Measurements from ENCODE around the gene TTC9.
A peak's percentile ranks its signal among the peaks of the same experiment; 100 is the strongest.

The TTC9 gene

GRCh38 chr14:70641548-70642302 lies at the start of gene TTC9:
TSS of gene TTC9 (plus strand) at chr14:70641916. CDS start at chr14:70642130, 214 bp downstream.
- no peak for DNase-seq

- no peak for DNase-seq
Measured at GRCh38 chr14:70594461-70594860, 47.3 kb upstream of the TTC9 start.

GRCh38 chr14:70595443-70596185 lies 46.1 kb upstream of the TTC9 start:
- no peak for DNase-seq

- DNase-seq, result no peak
Measured at GRCh38 chr14:70597731-70598130, 44.0 kb upstream of the TTC9 start.

GRCh38 chr14:70599345-70599744 lies 42.4 kb upstream of the TTC9 start:
- no peak for DNase-seq

- peak; percentile 92 for DNase-seq
Measured at GRCh38 chr14:70600382-70601157, 41.1 kb upstream of the TTC9 start, which contains the start of gene MED6. TSS of gene MED6 (minus strand) at chr14:70600655. CDS start at chr14:70600637, 18 bp downstream.

- no peak for DNase-seq
Measured at GRCh38 chr14:70601162-70601561, 40.6 kb upstream of the TTC9 start.

- no peak for DNase-seq
Measured at GRCh38 chr14:70602254-70602653, 39.5 kb upstream of the TTC9 start.

GRCh38 chr14:70611216-70611615 lies 30.5 kb upstream of the TTC9 start:
- no peak for DNase-seq

GRCh38 chr14:70616646-70617045 lies 25.1 kb upstream of the TTC9 start:
- no peak for DNase-seq

- no peak for DNase-seq
Measured at GRCh38 chr14:70618314-70618713, 23.4 kb upstream of the TTC9 start.

- DNase-seq, result no peak
Measured at GRCh38 chr14:70619708-70620107, 22.0 kb upstream of the TTC9 start.

GRCh38 chr14:70622111-70622712 lies 19.5 kb upstream of the TTC9 start:
- DNase-seq, result no peak

- no peak for DNase-seq
Measured at GRCh38 chr14:70624972-70625371, 16.7 kb upstream of the TTC9 start.

- no peak for DNase-seq
Measured at GRCh38 chr14:70631948-70632347, 9.8 kb upstream of the TTC9 start.

GRCh38 chr14:70635971-70636595 lies 5.6 kb upstream of the TTC9 start:
- DNase-seq, result no peak

GRCh38 chr14:70638416-70638815 lies 3.3 kb upstream of the TTC9 start:
- no peak for DNase-seq

- DNase-seq, result no peak
Measured at GRCh38 chr14:70640938-70641547, 673 bp upstream of the TTC9 start.

GRCh38 chr14:70642303-70643235 lies 853 bp downstream of the TTC9 start:
- DNase-seq, result no peak

- DNase-seq, result no peak
Measured at GRCh38 chr14:70643967-70644366, 2.3 kb downstream of the TTC9 start.

- no peak for DNase-seq
Measured at GRCh38 chr14:70645892-70646291, 4.2 kb downstream of the TTC9 start.
